SIG-M5 (cell line): ENCODE data around the gene NEK1.
"Not testable (repeated sequence)": the region's sequence is repeated elsewhere in the genome, so short reads cannot be mapped to it uniquely, and the experiment has no call there.

Source experiments
- DNase-seq: peaks from one replicate; lab custom pipeline; 2025; lab: John Stamatoyannopoulos, UW

NEK1 gene

DNA sequence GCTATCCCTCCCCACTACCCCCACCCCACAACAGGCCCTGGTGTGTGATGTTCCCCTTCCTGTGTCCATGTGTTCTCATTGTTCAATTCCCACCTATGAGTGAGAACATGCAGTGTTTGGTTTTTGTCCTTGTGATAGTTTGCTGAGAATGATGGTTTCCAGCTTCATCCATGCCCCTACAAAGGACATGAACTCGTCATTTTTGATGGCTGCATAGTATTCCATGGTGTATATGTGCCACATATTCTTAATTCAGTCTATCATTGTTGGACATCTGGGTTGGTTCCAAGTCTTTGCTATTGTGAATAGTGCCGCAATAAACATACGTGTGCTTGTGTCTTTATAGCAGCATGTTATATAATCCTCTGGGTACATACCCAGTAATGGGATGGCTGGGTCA lies 118.1 kb downstream of the NEK1 start:
- not testable (repeated sequence) for DNase-seq

DNA sequence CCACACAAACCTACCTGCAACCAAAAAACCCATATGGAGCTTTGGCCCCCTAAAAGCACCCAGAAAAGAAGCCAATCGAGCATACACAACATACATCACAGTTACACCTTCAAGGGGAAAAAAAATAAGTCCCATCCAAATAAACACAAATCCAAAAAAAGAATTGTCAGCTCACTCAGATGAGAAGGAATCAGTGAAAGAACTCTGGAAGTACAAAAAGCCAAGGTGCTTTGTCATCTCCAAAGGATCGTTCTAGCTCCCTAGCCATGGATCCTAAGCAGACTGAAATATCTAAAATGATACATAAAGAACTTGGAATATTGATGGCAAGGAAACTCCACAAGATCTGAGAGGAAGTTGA lies 119.2 kb downstream of the NEK1 start:
- no peak for DNase-seq

DNA sequence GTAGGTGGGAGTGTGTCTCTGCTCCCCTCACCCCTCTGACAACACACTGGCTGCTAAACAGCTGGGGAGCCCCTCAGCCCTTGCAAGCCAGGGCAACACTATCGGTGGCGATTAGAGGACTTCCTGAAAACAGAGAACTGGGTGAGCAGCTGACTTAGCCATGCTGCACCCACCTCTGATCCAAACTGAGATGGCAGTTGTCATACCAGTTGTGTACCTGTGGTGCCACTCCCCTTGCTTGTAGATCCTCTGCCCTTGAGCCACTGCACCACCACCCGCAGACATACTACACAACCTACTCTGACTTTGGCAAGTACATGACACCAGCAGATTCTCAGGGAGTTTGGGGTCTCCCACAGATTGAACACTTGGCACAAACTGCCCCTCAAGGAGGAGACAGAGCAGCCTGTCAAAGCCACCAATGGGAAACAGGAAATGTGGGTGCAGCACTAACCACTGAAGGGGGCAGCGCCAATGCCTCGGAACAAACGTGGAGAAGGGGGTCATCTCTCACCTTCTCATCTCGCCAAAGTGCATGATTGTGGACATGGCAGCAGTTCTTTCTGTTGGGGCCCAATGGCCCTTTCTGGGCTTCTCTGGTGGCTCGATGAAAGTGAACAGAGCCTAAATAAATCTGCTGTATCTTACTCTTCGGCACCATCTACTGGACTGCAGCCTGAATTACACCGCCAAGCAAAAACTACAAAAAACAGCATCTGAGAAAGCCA lies 119.8 kb downstream of the NEK1 start:
- DNase-seq, result no peak

DNA sequence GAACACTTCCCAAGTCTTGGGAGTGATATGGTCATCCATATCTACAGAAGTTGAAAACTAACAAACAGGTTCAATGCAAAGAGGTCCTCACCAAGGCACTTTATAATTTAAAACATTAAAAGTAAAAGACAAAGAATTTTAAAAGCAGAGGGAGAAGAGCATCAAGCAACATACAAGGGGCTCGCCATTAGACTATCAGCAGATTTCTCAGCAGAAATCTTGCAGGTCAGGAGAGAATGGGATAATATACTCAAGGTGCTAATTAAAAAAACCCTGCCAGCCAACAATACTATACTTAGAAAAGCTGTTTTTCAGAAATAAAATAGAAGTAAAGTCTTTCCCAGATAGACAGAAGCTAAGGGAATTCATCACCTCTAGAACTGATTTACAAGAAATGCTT lies 121.2 kb downstream of the NEK1 start:
- DNase-seq, result no peak

DNA sequence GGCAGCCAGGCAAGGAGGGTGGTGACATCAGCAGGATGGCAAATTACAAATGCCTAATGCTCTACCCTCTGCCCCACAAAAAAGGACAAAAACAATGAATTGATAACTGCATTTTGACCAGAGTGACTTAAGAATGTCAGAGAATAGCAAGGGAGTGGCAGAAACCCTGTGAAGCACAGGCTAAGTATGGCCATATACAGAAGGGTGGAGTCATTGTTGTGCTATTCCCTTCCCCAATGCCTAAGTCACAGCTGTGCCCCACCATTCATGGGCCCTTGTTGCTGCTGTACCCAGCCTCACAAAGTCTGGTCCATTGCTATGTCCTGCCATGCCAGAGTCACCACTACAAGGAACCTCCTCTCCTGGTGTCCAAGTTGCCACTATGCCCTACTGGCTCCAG lies 123.1 kb downstream of the NEK1 start:
- DNase-seq, result no peak

DNA sequence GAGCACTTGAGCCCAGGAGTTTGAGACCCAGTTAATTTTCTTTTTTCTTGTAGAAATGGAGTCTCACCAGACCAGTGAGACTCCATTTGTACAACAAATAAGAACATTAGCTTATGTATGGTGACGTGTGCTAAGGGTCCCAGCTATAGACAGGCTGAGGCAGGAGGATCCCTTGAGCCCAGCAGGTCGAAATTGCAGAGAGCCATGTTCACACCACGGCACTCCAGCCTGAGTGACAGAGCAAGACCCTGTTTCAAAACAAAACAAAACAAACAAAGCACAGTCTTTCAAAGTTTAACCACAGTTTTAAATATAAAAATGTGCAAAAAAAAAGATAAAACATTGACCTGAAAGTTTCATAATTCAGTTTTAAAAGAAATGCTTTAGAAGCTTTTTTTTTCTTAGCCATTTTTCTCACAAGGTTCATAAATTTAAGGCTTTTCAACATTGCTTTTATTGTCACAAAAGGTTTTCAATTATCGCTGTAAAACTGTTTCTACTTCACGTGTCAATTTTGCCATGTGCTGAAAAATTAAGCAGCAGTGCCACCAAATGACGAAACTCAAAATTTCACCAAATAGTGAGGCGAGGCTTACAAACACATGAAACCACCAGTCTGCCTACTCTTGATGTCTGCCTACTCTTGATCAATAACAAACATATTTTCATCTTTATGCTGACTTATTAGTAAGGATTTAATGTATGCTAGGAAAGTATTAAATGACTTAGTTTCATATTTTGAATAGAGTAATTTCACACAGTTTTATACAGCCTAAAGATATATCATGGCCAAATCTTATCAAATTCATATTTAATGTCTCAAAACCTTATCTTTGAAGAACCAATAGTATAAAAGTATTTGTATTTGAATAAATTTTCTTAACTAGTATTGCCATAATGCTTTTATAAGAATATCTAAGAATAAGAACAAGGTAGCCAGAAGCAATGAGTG lies 126.3 kb downstream of the NEK1 start:
- DNase-seq, result no peak

DNA sequence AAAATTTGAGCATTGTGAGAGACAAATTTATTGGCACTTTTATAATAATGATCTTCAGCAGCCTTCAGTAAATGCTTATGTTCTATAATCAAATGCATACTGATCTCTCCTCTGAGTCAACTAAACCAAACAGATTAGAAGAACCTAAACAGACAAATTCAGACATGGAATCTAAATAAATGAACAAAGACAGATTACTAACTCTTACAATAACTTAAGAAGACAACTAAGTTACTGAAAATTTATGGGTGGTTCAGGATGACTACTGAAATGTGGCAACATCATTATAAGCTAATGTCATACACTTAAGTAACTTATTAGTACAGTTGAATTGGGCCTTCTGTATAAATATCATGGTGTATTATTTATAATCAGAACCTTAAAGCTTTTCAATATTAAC lies 127.3 kb downstream of the NEK1 start:
- no peak for DNase-seq

DNA sequence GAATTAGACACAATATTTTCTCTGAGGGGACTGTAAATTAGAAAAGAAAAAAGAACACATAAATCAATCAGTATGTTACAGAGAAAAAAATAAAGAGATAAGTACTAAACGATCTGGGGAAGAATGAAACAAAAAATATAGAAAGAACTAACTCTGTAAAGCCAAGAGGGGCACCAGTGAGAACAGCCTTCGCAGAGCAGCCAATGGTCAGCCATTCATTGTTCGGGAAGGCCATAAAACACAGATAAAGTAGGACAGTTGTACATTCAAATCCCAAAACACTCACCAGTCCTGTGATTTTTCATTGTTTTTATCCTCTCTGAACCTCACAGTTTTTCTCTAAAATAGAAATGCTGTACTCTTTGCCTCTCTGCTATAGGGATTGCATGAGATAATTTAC lies 127.9 kb downstream of the NEK1 start:
- no peak for DNase-seq

DNA sequence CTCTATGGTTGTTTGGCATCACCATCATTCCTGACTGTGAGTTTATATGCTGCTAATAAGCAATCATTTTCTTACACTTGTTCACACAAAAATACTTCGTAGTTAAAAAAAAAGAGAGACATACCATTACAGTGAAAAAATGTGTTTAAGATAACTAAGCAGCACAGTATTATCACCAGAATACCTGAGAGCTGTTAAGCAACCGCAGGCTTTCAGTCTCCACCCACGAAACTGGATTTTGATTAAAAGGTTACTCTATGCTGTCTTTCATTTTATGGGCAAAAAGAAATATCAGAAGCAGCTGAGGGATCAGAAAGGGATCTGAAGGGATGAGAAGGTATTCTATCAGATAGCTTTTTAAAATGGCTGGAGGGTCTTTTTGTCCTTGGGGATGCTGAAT lies 148.3 kb downstream of the NEK1 start:
- no peak for DNase-seq

DNA sequence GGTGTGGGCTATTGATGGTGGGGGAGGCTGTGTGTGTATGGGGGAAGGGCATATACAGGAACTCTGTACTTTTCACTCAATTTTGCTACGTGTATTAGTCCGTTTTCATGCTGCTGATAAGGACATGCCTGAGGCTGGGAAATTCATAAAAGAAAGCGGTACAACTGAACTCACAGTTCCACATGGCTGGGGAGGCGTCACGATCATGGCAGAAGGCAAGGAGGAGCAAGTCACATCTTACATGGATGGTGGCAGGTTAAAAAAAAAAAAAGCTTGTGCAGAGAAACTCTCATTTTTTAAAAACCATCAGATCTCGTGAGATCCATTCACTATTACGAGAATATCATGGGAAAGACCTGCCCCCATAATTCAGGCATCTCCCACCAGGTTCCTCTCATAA lies 152.3 kb downstream of the NEK1 start:
- DNase-seq, result no peak

DNA sequence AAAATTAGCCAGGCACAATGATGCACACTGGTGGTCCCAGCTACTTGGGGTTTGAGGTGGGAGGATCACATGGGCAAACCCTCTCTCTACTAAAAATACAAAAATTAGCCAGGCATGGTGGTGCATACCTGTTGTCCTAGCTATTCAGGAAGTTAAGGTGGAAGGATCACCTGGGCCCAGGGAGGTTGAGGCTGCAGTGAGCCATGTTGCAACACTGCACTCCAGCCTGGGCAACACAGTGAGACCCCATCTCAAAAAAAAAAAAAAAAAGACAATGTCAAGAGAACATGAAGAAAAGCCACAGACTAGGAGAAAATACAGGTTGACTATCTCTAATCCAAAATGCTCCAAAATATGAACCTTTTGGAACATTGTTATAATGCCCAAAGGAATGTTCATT lies 153.8 kb downstream of the NEK1 start:
- no peak for DNase-seq

DNA sequence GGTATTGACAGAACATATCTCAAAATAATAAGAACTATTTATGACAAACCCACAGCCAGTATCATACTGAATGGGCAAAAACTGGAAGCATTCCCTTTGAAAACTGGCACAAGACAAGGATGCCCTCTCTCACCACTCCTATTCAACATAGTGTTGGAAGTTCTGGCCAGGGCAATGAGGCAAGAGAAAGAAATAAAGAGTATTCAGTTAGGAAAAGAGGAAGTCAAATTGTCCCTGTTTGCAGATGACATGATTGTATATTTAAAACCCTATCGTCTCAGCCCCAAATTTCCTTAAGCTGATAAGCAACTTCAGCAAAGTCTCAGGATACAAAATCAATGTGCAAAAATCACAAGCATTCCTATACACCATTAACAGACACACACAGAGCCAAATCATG lies 159.7 kb downstream of the NEK1 start:
- DNase-seq, result not testable (repeated sequence)

DNA sequence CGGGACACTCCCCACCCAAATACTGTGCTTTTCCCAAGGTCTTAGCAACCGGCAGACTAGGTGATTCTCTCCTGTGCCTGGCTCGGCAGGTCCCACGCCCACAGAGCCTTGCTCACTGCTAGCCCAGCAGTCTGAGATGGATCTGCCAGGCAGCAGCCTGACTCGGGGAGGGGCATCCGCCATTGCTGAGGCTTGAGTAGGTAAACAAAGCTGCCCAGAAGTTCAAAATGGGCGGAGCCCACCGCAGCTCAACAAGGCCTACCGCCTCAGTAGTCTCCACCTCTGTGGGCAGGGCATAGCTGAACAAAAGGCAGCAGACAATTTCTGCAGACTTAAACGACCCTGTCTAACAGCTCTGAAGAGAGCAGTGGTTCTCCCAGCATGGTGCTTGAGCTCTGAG lies 163.4 kb downstream of the NEK1 start:
- not testable (repeated sequence) for DNase-seq

DNA sequence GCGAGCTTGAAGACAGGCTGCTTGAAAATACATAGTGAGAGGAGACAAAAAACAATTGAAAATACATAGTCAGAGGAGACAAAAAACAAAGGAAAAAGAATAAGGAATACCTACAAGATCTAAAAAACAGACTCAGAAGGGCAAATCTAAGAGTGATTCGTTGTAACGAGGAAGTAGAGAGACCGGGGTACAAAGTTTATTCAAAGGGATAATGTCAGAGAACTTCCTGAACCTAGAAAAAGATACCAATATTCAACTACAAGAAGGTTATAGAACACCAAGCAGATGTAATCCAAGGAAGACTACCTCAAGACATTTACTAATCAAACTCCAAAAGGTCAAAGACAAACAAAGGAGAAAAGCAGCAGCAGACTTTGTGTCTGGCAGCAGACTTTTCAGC lies 165.6 kb downstream of the NEK1 start:
- no peak for DNase-seq

DNA sequence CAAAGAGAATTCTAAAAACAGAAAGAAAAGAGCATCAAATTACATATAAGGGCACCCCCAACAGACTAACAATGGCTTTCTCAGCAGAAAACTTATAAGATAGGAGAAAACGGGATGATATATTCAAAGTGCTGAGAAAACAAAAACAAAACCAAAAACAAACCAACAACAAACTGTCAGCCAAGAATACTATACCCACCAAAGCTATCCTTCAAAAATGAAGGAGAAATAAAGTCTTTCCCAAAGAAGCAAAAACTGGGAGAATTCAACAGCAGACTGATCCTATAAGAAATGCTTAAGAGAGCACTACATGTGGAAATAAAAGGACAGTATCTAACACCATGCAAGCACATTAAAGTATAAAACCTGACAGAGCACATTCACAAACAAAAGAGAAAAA lies 168.6 kb downstream of the NEK1 start:
- no peak for DNase-seq

DNA sequence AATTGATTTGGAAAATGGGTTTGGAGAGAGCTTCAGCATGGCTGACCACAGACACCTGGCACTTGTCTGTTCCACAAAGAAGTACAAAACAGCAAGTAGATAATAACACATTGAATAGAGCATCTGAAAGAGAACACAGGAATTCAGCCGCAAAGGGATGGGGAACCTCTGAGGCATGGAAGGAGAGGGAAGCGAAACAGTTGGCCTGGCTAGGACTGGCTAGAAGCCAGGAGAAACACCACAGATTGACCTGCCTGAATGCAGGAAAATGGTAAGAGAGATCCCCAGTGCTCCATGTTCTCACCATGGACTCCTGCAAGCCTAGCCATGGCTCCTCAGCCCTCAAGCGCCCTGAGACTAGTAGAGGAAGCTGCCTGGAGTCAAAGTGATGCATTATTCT lies 171.9 kb downstream of the NEK1 start:
- no peak for DNase-seq

DNA sequence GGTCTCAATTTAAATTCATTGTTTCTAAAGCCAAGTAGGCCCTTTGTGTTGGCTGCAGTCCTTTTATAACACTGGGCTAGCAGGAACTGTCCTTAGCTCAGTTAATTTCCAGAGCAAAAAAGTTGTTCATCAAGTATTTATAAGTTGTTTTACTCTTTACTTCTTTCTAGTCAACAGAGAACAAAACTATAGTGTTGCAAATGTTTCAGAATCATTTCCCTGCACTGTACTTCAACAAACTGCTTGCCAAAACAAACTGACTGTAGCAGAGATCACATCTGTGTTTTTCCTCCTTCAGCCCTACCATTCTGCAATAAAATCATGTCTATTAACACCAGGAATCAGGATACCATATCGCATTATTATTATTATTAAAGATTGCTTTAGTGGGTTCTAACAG lies 173.1 kb downstream of the NEK1 start:
- DNase-seq, result no peak

DNA sequence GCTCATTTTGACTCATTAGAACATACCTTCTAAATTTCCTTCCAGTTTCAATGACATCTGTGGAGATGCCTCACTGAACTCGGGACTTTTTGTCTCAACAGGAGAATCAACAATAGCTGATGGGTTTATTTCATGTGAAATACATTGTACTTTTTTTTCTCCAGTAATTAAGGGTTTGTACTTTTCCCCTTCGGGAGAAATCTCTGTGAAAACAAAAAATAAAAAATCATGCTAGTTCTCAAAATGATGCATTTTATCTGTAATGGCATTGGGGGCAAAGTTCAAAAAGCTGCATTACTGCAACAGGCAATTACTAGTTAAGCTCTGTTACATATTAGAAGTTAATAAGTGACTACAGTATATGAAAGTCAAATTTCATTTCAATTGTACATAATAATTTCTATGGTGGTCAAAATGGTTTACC lies 174.3 kb downstream of the NEK1 start:
- DNase-seq, result no peak

DNA sequence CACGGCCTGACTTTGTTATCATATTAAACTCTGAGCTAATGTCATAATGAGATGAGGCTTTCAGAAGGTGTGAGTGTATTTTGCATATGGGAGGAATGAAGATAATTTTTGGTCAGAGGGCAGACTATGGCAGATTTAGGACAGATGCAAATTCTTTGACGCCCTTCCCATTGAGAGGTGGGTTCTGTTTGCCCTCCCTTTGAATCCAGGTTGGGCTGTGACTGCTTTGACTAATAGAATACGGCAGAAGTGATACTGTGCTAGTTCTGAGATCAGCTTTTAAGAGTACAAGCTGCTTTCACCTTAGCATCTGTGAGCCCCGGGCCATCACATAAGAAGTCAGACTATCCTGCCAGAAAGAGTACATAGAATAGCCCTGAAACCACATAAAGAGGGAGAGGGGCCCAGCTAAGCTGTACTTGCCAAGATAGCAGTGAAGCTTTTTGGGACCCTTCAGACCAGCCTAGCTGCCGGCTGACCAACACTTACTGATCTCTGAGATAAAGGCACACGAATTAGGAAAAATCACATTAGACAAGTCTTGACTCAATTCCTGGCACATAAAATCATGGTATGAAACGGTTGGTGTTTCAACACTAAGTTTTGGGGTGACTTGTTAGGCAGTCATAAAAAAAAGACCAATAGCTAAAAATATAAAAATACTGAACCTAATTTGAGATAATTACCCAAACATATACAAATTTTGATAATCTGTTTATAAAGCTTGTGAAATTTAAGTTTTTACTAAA lies 174.9 kb downstream of the NEK1 start:
- DNase-seq, result no peak

DNA sequence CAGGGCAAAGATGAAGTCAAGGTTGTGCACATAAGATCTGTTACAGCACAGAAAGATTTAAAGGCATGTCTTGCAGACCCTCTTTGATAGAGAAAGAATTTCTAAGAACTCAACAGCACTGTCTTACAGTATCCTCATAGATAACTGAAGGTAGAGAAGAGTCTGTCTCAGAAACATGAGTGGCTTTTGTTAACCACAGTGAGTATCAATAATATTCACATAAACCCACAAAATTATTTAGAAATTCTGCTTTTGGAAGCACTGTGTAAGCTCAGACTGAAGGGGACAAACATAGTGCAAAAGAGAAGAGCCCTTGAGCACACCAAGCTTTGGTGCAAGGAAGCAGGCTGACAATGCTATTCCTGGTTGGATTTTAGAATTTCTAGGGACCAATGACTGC lies 175.6 kb downstream of the NEK1 start:
- no peak for DNase-seq

DNA sequence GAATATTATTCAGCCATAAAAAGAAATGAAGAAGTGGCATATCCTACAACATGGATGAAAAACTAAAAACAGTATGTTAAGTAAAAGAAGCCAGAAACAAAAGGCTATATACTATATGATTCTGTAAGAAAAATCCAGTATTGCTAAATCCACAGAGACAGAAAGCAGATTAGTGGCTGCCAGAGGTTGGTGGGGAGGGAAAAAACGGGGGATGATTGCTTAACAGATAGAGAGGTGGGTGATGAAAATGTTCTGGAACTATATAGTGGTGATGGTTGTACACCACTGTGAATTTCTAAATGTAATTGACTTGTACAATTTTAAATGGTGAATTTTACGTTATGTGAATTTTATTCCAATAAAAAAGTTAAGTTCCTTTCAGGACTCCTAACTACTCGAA lies 184.0 kb downstream of the NEK1 start:
- no peak for DNase-seq

DNA sequence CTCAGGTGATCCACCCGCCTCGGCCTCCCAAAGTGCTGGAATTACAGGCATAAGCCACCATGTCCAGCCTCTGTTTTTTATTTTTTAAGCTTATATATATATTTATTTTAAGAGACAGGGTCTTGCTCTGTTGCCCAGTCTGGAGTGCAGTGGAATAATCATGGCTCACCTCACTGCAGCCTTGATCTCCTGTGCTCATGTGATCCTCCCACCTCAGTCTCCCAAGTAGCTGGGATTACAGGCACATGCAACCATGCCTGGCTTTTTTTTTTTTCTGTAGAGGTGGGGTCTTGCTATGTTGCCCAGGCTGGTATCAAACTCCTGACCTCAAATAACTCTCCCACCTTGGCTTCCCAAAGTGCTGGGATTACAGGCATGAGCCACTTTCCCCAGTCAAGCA lies 184.7 kb downstream of the NEK1 start:
- DNase-seq, result not testable (repeated sequence)

DNA sequence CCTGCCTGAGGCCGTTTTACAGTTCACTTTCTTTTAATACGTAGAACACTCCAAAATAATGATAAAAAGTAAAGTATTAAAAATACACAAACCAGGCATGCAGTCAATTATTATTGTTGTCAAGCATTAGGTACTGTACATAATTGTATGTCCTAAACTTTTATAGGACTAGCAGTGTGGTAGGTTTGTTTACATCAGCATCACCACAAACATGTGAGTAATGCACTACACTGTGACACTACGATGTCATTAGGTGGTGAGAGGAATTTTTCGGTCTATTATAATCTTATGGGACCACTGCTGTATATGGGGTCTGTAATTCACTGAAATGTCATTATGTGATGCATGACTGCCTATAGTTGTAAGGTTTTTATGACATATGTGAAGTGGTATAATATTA lies 192.1 kb downstream of the NEK1 start:
- no peak for DNase-seq
